PC-3 (cell line): Measurements from ENCODE around the gene NOL4L.

Experiments used
- CTCF ChIP-seq: fragments of 300-600 bp; sonication (generic); conservative IDR thresholded peaks from 2 replicates; pipeline ENCODE4 v1.5.1; 2017; ENCODE audit warnings: antibody characterized with exemption, low read depth, mild to moderate bottlenecking, low read length
- EZH2 ChIP-seq: fragments of 300-600 bp; sonication (generic); IDR thresholded peaks from one replicate; pipeline ENCODE4 v1.6.1; 2017; ENCODE audit warnings: antibody characterized with exemption, mild to moderate bottlenecking, low read length; ENCODE audit not compliant: unreplicated experiment

GRCh38 chr20:32544260-32544722 is 40.8 kb downstream of the NOL4L start:
- TF ChIP-seq CTCF = no peak
- TF ChIP-seq EZH2 = no peak
